ENCODE measurements around the gene SBF2.

Gene SBF2

DNA sequence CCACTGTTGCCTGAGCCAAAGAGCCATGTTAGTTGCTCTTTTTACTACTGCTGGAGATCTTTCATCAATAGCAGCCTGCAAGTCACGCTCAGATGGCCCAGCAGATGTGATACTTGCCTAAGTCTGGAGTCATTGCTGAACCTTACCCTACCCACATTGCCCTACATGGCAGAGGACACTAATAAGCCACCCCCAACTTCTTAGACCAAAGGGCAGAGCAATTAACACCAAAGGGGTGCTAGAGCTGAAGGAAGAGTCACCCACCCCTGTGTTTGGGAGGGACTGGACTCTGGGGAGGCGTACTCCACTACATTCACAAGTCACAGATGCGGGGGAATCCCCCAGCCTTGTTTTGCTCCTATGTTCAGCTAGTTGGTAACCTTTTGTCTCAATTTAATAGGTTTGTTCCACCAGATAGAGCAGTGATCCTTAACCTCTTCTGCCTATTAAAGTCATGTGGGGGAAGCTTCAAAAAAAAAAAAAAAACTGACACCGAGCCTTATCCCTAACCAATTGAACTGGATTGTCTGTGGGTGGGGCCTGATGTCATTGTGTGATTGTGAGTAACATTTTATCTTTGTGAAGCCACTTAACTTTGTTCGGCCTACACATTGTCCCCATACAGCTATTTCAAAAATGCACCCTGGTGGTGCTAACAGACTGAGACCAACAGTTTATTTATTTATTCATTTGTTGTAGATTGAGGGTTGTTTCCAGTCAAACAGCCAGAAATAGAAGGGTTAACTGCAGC, 23.9 kb upstream of the SBF2 start:
- DNase-seq (ENCODE audit: low spot score) = no peak

GRCh38 chr11:10317151-10317755, 23.2 kb upstream of the SBF2 start:
- no peak for DNase-seq (ENCODE audit: low spot score)

DNA sequence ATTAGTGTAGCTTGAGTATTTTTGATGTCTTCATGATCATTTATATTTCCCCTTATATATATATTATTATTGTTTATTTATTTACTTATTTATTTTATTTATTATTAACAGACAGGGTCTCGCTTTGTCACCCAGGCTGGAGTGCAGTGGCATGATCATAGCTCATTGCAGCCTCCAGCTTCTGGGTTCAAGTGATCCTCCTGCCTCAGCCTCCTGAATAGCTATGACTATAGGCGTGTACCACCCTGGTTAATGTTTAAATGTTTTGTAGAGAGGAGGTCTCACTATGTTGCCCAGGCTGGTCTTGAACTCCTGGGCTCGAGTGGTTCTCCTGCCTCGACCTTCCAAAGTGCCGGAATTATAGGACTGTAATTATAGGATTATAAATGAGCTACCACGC, 21.1 kb upstream of the SBF2 start:
- no peak for DNase-seq (ENCODE audit: low spot score)

- DNase-seq (ENCODE audit: low spot score) = peak; percentile 67
These were observed 20.4 kb upstream of the SBF2 start for GRCh38 chr11:10314199-10315072.

GRCh38 chr11:10311802-10312201, 17.8 kb upstream of the SBF2 start:
- no peak for DNase-seq (ENCODE audit: low spot score)

DNA sequence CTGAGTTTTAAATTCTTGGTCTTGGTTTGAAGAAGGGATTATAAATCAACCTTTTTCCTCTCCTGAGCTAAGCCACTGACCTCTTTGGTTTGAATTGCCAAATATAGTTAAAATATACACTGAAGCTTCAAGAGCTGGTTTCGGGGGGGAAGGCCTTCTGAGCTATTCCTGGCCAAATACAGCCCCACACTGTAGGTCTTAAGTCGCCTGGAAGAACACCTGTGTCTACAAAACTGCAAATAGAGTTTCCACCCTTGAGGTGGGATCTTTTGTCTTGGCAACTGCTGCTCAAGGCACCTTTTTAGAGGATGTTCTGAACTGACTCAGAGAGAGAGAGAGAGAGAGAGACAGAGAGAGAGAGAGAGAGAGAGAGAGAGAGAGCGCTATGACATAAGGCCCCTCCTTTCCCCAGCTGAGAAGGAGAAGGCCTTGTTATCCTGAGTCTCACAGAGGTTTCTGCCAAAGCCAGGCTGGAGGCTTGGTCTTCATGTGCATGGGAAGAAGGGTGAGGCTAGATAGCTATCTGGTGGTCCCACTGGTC, 16.4 kb upstream of the SBF2 start:
- DNase-seq (ENCODE audit: low spot score) = peak; percentile 54

DNA sequence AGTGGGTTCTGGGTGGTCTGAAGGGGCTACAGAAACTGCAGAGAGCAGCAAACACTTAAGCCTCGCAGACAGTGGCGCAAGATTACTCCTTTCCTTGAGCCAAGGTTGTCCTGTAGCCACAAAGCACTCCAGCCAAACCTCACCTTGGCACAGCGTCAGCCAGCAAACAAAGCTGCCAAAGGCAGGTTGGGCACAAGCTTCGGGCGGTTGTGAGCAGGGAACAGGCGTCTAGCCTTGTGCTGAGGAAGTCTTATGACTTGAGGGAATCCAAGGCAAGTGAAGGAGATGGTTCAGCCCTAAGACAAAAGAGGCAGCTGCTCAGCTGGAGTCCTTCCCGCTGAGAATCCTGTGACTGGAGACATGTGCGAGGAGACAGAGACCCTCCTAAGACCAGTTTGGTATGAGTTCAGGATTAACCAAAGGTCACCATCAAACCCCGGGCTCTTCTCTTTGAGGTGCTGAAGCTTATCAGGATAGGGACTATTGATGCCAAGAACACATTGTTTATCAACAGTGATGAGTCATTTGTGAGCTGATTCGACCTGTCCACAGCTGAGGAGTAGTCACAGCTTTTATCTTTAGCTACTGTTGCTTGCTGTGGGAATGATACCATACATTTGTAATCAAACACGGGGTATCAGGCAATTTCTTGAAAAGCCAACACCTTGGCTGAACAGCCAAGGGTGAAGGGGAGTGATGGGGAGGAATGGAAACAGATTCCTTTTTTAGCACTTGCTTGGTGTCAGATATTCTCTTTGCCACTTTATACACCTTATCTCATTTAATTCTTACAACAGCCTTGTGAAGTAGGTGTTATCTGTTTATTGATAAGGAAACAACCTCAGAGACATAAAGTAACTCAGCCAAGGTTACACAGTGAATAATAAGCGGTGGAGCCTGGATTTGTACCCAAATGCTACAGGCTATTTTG, 15.4 kb upstream of the SBF2 start:
- DNase-seq (ENCODE audit: low spot score) = peak; percentile 69

- DNase-seq (ENCODE audit: low spot score) = no peak
These were observed 14.4 kb upstream of the SBF2 start for GRCh38 chr11:10308201-10308954.

- peak; percentile 95 for DNase-seq (ENCODE audit: low spot score)
These were observed 13.6 kb upstream of the SBF2 start for GRCh38 chr11:10307400-10308200.

GRCh38 chr11:10307022-10307399, 13.0 kb upstream of the SBF2 start:
- no peak for DNase-seq (ENCODE audit: low spot score)

DNA sequence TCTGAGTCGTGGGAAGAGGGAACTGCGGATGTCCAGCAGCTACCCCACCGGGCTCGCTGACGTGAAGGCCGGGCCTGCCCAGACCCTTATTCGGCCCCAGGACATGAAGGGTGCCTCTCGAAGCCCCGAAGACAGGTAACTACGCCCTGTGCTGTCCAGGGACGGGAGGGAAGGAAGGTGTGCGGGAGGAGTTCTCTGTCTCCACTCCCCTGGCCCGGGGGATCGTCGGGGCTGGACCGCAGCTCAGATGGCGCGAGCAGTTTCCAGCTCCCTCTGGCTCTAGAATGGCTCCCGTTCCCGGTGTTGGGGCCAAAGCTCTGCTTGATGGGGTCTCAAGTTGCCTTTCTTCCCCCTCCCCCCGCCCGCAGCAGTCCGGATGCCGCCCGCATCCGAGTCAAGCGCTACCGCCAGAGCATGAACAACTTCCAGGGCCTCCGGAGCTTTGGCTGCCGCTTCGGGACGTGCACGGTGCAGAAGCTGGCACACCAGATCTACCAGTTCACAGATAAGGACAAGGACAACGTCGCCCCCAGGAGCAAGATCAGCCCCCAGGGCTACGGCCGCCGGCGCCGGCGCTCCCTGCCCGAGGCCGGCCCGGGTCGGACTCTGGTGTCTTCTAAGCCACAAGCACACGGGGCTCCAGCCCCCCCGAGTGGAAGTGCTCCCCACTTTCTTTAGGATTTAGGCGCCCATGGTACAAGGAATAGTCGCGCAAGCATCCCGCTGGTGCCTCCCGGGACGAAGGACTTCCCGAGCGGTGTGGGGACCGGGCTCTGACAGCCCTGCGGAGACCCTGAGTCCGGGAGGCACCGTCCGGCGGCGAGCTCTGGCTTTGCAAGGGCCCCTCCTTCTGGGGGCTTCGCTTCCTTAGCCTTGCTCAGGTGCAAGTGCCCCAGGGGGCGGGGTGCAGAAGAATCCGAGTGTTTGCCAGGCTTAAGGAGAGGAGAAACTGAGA, 12.2 kb upstream of the SBF2 start:
- DNase-seq (ENCODE audit: low spot score) = peak; percentile 42

DNA sequence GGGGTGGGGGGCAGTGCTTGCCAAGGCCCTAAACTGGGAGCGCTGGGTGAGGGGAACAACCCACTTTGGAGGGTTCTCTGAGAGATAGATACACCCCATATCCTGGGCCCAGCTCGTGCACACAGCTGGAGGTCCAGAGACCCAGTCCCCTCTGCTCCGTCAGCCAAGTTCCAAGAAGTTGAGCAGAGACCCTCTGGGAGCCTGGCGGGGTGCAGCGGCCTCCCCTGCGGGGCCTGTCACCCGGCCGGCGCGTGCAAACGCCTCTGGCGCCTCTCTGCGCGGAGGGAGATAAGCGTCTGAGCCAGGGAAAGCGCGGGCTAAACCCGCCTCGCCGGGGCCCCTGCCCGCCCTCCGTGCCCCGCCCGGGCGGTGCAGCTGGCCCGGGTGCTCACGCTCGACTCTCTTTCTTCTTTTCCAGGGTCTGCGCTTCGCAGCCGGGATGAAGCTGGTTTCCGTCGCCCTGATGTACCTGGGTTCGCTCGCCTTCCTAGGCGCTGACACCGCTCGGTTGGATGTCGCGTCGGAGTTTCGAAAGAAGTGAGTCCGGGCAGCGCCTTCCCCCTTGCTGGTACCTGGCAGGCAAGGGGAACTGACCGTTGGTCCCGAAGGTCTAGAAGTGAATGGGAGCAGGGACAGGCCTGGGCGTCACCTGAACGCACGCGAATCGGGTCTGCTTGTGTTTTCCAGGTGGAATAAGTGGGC, 11.4 kb upstream of the SBF2 start:
- DNase-seq (ENCODE audit: low spot score) = peak; percentile 53

GRCh38 chr11:10304495-10305261, 10.7 kb upstream of the SBF2 start, which contains the start of gene ADM:
Gene ADM (plus strand): TSS chr11:10305073. CDS start chr11:10305701, 628 bp downstream.
- peak; percentile 96 for DNase-seq (ENCODE audit: low spot score)

DNA sequence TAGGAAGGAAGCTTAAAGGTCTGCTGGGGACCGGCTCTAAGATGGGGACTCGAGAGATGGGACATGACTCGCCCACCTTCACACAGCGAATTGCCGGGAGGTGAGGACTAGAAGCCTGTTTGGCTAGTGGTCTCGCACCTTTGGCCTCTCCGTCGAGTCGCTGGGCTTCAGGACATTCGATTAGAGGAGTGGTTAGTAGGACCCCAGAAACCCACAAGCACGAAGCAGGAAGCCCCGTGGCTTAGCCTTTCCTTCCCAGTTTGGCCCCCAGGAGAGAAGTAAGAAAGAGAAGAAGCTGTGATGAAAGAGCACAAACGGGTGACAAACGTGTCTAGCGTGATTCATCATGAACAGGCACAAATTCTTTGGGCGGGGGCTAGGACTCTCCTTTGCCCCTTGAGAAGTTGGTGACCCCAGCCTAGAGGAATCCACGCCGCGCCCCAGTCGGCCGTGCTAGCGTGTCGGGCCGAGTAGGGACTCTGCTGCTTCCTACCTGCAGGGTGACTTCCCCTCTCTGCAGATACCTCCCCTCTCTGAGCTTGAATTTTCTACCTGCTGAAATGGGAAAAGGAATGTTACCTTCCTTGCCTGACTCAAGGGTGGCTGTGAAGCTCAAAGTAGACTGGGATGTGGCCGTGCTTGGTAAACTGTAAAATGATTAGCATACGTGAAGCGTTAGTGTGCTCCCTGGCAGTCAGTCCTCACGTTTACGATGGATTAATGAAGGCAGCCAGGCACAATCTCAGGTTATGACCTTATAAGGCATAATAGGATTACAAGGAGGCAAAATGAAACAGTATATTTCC, 9.7 kb upstream of the SBF2 start:
- DNase-seq (ENCODE audit: low spot score) = peak; percentile 94

GRCh38 chr11:10302744-10303557, 8.9 kb upstream of the SBF2 start:
- DNase-seq (ENCODE audit: low spot score) = peak; percentile 83

Measured in kidney tubule cell (primary cell).